Thoracic aorta (tissue), 2 donors: ENCODE results near the gene CWF19L2. TPM values are rescaled to one million over a fixed set of nuclear protein-coding genes. Genes with fewer than 3 reads are reported as not detected.

ENCODE experiments used
- ATAC-seq: fragments of 150-250 bp; one replicate; pipeline ENCODE4 v1.8.0; 2017; ENCODE audit warnings: low read depth; ENCODE audit not compliant: insufficient number of reproducible peaks, low FRiP score
- DNase-seq: peaks from one replicate; pipeline ENCODE4 v3.0.0-alpha.2; 2020; ENCODE audit warnings: low spot score
- H3K27ac ChIP-seq, 2 donors: fragments of 200-600 bp; sonication (generic); 1 replicate in 1 of 2; 2 replicates in 1 of 2; pipeline ENCODE4 v1.5.1; 2016; ENCODE audit warnings: mild to moderate bottlenecking in 2 of 2, moderate library complexity in 2 of 2
- H3K27me3 ChIP-seq: fragments of 200-600 bp; sonication (generic); replicated peaks from 2 replicates; pipeline ENCODE4 v1.6.0; 2016; ENCODE audit warnings: mild to moderate bottlenecking; ENCODE audit not compliant: insufficient read depth
- H3K36me3 ChIP-seq: fragments of 200-600 bp; sonication (generic); one replicate; pipeline ENCODE4 v1.5.1; 2016
- H3K4me1 ChIP-seq, 2 donors: fragments of 200-600 bp; sonication (generic); 1 replicate in 1 of 2; 2 replicates in 1 of 2; pipeline versions ENCODE4 v1.5.1 to v1.6.0; 2016; ENCODE audit warnings: low read depth in 2 of 2, mild to moderate bottlenecking in 1 of 2; ENCODE audit not compliant: control insufficient read depth in 1 of 2
- H3K4me3 ChIP-seq: fragments of 200-600 bp; sonication (generic); 2 replicates; pipeline ENCODE4 v1.5.1; 2016; ENCODE audit warnings: mild to moderate bottlenecking
- H3K9me3 ChIP-seq: fragments of 200-600 bp; sonication (generic); 2 replicates; pipeline ENCODE4 v1.5.1; 2016
- total RNA-seq, 2 donors: library from RNA; depleted of rRNA; stranded (reverse); fragments of >200 nt; gene quantifications; one replicate each; pipeline versions ENCODE4 v1.1.0 to v1.2.3, GENCODE V29; 2016
- TF ChIP-seq, protein P1 (sequence below): fragments of 200-600 bp; sonication (generic); IDR thresholded peaks from one replicate; pipeline ENCODE4 v1.5.1; 2019; ENCODE audit warnings: antibody characterized with exemption

The CWF19L2 gene
- total RNA-seq, 2 donors from 2014 or later: 21.0 to 23.3 TPM

DNA sequence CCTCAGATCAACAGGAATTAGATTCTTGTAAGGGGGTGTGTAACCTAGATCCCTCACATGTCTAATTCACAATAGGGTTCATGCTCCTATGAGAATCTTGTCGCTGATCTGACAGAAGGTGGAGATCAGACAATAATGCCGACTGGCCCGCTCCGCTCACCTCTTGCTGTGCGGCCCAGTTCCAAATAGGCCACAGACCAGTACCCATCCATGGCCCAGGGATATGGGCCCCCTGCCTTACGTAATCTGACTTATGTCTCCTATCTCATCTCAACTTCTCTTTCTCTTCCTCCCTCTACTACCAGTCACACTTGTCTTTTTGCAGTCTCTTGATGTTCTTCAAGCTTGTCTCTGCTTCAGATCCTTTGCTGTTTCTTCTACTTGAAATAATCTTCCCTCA, 70.0 kb downstream of the CWF19L2 start:
- Histone ChIP-seq H3K27ac (no peak overlapping the region), H3K36me3 (peaks cover 17% of the 10 kb centered on the region), H3K9me3 (no peaks in the 10 kb centered on the region), H3K4me1 (no peaks in the 10 kb centered on the region), H3K27me3 (no peaks in the 10 kb centered on the region), H3K4me3 (no peak overlapping the region)
- ATAC-seq: no peak
- no peak for DNase-seq
- TF ChIP-seq, protein P1, sequence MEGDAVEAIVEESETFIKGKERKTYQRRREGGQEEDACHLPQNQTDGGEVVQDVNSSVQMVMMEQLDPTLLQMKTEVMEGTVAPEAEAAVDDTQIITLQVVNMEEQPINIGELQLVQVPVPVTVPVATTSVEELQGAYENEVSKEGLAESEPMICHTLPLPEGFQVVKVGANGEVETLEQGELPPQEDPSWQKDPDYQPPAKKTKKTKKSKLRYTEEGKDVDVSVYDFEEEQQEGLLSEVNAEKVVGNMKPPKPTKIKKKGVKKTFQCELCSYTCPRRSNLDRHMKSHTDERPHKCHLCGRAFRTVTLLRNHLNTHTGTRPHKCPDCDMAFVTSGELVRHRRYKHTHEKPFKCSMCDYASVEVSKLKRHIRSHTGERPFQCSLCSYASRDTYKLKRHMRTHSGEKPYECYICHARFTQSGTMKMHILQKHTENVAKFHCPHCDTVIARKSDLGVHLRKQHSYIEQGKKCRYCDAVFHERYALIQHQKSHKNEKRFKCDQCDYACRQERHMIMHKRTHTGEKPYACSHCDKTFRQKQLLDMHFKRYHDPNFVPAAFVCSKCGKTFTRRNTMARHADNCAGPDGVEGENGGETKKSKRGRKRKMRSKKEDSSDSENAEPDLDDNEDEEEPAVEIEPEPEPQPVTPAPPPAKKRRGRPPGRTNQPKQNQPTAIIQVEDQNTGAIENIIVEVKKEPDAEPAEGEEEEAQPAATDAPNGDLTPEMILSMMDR: no peak

DNA sequence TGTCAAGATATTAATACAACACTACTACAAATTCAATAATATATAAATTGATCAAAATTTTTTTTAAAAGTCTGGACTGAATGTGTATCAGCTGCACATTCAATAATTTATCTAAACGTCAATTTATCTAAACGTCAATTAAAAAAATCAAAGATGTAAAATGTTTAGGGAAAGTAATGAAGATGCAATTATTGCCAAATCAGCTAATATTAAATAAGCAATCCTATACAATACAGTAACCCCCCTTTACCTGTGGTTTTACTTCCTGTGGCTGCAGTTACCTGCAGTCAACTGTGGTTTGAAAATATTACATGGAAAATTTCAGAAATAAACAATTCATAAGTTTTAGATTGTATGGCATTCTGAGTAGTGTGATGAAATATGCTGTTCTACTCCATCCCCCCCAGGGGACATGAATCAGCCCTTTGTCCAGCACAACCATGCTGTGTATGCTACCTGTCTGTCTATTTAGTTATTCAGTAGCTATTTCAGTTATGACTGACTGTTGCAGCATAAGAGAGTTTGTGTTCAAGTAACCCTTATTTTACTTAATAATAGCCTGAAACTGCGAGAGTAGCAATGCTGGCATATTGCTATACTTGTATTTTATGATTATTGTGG, 72.2 kb downstream of the CWF19L2 start:
- TF ChIP-seq, protein P1: no peak
- Histone ChIP-seq H3K9me3 (no peaks in the 10 kb centered on the region), H3K27ac (no peak overlapping the region), H3K27me3 (no peaks in the 10 kb centered on the region), H3K36me3 (peaks cover 8% of the 10 kb centered on the region), H3K4me3 (no peak overlapping the region), H3K4me1 (no peaks in the 10 kb centered on the region)
- DNase-seq (no peak), ATAC-seq (no peak)

DNA sequence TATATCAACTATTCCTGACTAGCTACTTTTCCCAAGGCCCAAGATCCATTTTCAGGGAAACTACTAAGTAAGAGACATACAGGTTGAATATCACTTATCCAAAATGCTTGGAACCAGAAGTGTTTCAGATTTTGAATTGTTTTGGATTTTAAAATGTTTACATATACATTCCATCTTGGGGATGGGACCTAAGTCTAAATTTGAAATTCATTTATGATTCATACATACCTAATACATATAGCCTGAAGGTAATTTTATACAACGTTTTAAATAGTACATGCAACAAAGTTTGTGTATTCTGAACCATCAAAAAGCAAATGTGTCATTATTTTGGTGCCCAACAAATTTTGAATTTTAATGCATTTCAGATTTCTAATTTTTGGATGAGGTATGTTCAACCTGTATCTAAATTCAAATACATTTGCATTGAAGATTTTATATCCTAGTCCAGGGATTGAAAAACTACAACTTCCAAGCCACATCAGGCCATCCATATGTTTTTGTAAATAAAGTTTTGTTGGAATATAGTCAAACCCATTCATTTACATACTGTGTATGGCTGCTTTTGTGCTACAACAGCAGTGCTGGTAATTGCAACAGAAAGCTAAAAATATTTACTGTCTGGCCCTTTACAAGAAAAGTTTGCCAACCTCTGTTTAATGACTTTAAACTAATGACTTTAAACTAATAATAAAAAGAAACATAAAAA, 73.3 kb downstream of the CWF19L2 start:
- DNase-seq (no peak), ATAC-seq (no peak)
- TF ChIP-seq, protein P1: no peak
- H3K36me3 ChIP-seq: no peaks in the 10 kb centered on the region
- H3K4me3 ChIP-seq: no peak overlapping the region
- H3K27me3 ChIP-seq: no peaks in the 10 kb centered on the region
- H3K9me3 ChIP-seq: no peaks in the 10 kb centered on the region
- H3K27ac ChIP-seq: no peak overlapping the region
- H3K4me1 ChIP-seq: no peaks in the 10 kb centered on the region

DNA sequence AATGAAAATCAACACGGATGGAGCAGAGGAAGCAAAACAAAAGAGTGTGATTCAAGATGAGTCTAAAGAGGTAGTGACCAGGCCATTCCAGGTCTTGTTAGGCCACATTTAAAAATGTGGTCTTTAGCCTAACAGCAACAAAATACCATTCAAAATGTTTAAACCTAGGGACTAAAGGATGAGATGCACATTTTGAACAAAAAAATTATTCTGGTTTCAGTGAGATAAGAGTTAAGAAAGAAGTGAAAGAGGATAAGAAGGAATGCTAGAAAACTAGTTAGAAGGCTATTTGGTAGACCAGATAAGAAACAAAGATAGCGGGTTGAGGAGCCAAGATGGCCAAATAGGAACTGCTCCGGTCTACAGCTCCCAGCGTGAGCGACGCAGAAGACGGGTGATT, 85.2 kb downstream of the CWF19L2 start:
- DNase-seq (no peak), ATAC-seq (no peak)
- Histone ChIP-seq H3K27ac (no peak overlapping the region), H3K4me3 (no peak overlapping the region), H3K27me3 (no peaks in the 10 kb centered on the region), H3K36me3 (no peaks in the 10 kb centered on the region), H3K9me3 (no peaks in the 10 kb centered on the region), H3K4me1 (peaks cover 0 to 8% of the 10 kb centered on the region in 2 donors)
- TF ChIP-seq, protein P1: no peak

DNA sequence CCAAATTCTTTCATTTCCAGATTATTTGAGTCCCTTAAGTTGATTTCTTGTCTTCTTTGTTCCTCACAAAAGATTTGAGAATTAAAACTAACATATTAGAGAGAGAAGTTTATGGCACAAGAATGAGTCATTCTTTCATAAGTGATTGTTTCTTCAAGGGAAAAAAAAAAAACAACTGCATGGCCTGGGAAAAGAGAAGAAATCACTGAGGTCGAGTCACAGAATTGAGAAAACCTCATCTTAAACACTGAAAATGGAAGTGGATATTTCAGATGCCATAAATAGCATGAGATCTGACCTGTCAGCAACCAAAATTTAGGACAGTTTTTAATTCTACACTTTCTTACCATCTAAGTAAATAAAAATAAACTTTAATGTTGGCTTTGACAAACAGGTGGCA, 87.2 kb downstream of the CWF19L2 start:
- TF ChIP-seq, protein P1: no peak
- Histone ChIP-seq H3K4me1 (peaks cover 0 to 8% of the 10 kb centered on the region in 2 donors), H3K27me3 (no peaks in the 10 kb centered on the region), H3K27ac (no peak overlapping the region), H3K36me3 (no peaks in the 10 kb centered on the region), H3K4me3 (no peak overlapping the region), H3K9me3 (no peaks in the 10 kb centered on the region)
- DNase-seq (no peak), ATAC-seq (no peak)
